Measurements from ENCODE around the gene INSR. TPM values are rescaled to one million over a fixed set of nuclear protein-coding genes. Genes with fewer than 3 reads are reported as not detected.

The INSR gene
- total and polyA plus RNA-seq, 2 of the 8 experiments (the other 6 are each of a cell fraction or from before 2014, with no cell fraction given), result 13.1 to 48.7 TPM

GRCh38 chr19:7069042-7069903 is 224.9 kb downstream of the INSR start, which contains the start of gene ZNF557 (continued):
- TF ChIP-seq MAX (IDR thresholded peaks at IDR 0.05) (peak; percentile 46; the same call in 1 of the 2 replicates), MAFK (IDR thresholded peaks at IDR 0.05; ENCODE audit: low read depth, low read length) (no peak), CHD1 (IDR thresholded peaks at IDR 0.05; ENCODE audit: low read depth, low read length) (no peak), RFX5 (IDR thresholded peaks at IDR 0.05; ENCODE audit: borderline replicate concordance, low read depth, low read length) (no peak), TBP (IDR thresholded peaks at IDR 0.05; ENCODE audit: low read depth, low read length) (no peak), TAF1 (IDR thresholded peaks at IDR 0.05; ENCODE audit: low read depth, low read length) (peak; percentile 75; the same call in 1 of the 2 replicates), ASH2L (IDR thresholded peaks at IDR 0.05; ENCODE audit: low read length) (peak; percentile 54), ATF3 (IDR thresholded peaks at IDR 0.05; ENCODE audit: insufficient read depth, low read depth, low read length) (no peak), SP1 (IDR thresholded peaks at IDR 0.05; ENCODE audit: low read depth, low read length) (no peak; the same call in 1 of the 2 replicates), HDAC2 (IDR thresholded peaks at IDR 0.05; ENCODE audit: borderline replicate concordance in 1 of 2, low read depth in 2 of 2, low read length in 2 of 2) (peak in 1 of 2 experiments; percentile 41; a peak in 2 of 4 replicates)

All from H1 (cell line).